Endothelial cell of umbilical vein (primary cell): ENCODE measurements around the gene PCSK6. TPM values are rescaled to one million over a fixed set of nuclear protein-coding genes. Genes with fewer than 3 reads are reported as not detected.

Experiments used
- BruUV-seq: library from RNA; stranded (reverse); fragments of 400-500 nt; replicated peaks from 2 replicates; lab custom pipeline; 2021; lab: Mats Ljungman, UMichigan
- CTCF ChIA-PET: fragments of 300-600, 350-600 bp; sonication (Branson Sonifier 250); formaldehyde crosslinking; loops from one replicate; lab custom pipeline; 2021; ENCODE audit warnings: antibody characterized with exemption, inconsistent platforms; lab: Charles Lee
- POLR2A ChIA-PET: fragments of 300-600, 350-600 bp; sonication (Branson Sonifier 250); formaldehyde crosslinking; loops from one replicate; lab custom pipeline; 2021; ENCODE audit warnings: antibody characterized with exemption, inconsistent platforms; lab: Charles Lee
- DNase-seq: peaks from one replicate; pipeline ENCODE4 v3.0.0-alpha.2; 2011; ENCODE audit warnings: low read depth, low spot score
- FAIRE-seq: peaks from 2 replicates; lab custom pipeline; 2011; peaks lifted over from hg19 to GRCh38; lab: Jason Lieb, UNC
- H2AFZ ChIP-seq: 2 replicates; pipeline ENCODE4 v1.6.0; 2012; ENCODE audit warnings: low read depth, low read length, control low read depth, inconsistent platforms
- H3K27ac ChIP-seq: 2 replicates; pipeline ENCODE4 v1.5.1; 2011; ENCODE audit warnings: low read depth, mild to moderate bottlenecking, control low read depth, low read length, moderate library complexity; ENCODE audit not compliant: insufficient read depth
- H3K27me3 ChIP-seq, 2 experiments: 2 replicates each; pipeline versions ENCODE4 v1.6.0 to v1.6.1; 2011; ENCODE audit warnings: low read length in 2 of 2, mixed read lengths in 1 of 2; ENCODE audit not compliant: control insufficient read depth in 2 of 2, insufficient read depth in 2 of 2
- H3K36me3 ChIP-seq, 2 experiments: 2 replicates in 1 of 2; 3 replicates in 1 of 2; pipeline ENCODE4 v1.5.1; 2011; ENCODE audit warnings: low read length in 2 of 2, mild to moderate bottlenecking in 1 of 2, moderate library complexity in 1 of 2; ENCODE audit not compliant: control insufficient read depth in 2 of 2, insufficient read depth in 2 of 2; ENCODE audit errors: extremely low read depth in 1 of 2
- H3K4me1 ChIP-seq: 3 replicates; pipeline ENCODE4 v1.5.1; 2011; ENCODE audit warnings: mild to moderate bottlenecking, low read length; ENCODE audit not compliant: control insufficient read depth, insufficient read depth; ENCODE audit errors: extremely low read depth
- H3K4me2 ChIP-seq: 2 replicates; pipeline ENCODE4 v1.6.1; 2011; ENCODE audit warnings: low read length, control low read depth, mixed read lengths; ENCODE audit not compliant: insufficient read depth
- H3K4me3 ChIP-seq, 3 experiments: fragments of 200-600 bp in 1 of 3; sonication (generic), shearing (Covaris generic) in 1 of 3; replicated peaks in 1 of 3; 2 replicates each; pipeline ENCODE4 v1.5.1; 2011 to 2016; ENCODE audit warnings: control low read depth in 3 of 3, low read length in 3 of 3, mild to moderate bottlenecking in 2 of 3, inconsistent platforms in 1 of 3, low read depth in 1 of 3, moderate library complexity in 1 of 3; ENCODE audit not compliant: insufficient read depth in 1 of 3
- H3K79me2 ChIP-seq: 2 replicates; pipeline ENCODE4 v1.6.0; 2012; ENCODE audit warnings: low read length, inconsistent platforms; ENCODE audit not compliant: control insufficient read depth, insufficient read depth
- H3K9ac ChIP-seq: replicated peaks from 2 replicates; pipeline ENCODE3; 2011; ENCODE audit warnings: low read length, control low read depth; ENCODE audit not compliant: insufficient read depth; ENCODE audit errors: extremely low read depth
- H3K9me1 ChIP-seq: replicated peaks from 3 replicates; pipeline ENCODE4 v1.6.0; 2011; ENCODE audit warnings: mild to moderate bottlenecking, low read length; ENCODE audit not compliant: control insufficient read depth, insufficient read depth; ENCODE audit errors: extremely low read depth
- H3K9me3 ChIP-seq: replicated peaks from 2 replicates; pipeline ENCODE4 v1.5.1; 2012; ENCODE audit warnings: low read length, inconsistent platforms; ENCODE audit not compliant: control insufficient read depth, insufficient read depth
- H4K20me1 ChIP-seq: replicated peaks from 2 replicates; pipeline ENCODE3; 2011; ENCODE audit warnings: mild to moderate bottlenecking, low read length; ENCODE audit not compliant: control insufficient read depth, insufficient read depth; ENCODE audit errors: extremely low read depth
- EZH2 ChIP-seq: IDR thresholded peaks from 2 replicates; pipeline ENCODE4 v1.6.1; 2012; ENCODE audit warnings: borderline replicate concordance, low read depth, mild to moderate bottlenecking, moderate library complexity, low read length, inconsistent platforms; ENCODE audit not compliant: severe bottlenecking
- FOS ChIP-seq: IDR thresholded peaks from 2 replicates; pipeline ENCODE4 v1.6.1; 2011; ENCODE audit warnings: mild to moderate bottlenecking, low read length, moderate library complexity, borderline replicate concordance; ENCODE audit not compliant: insufficient read depth
- GATA2 ChIP-seq: IDR thresholded peaks from 2 replicates; pipeline ENCODE4 v1.7.0; 2011; ENCODE audit warnings: low read depth, mild to moderate bottlenecking, moderate library complexity, mixed read lengths, low read length; ENCODE audit not compliant: insufficient read length, insufficient read depth
- JUN ChIP-seq: IDR thresholded peaks from 2 replicates; pipeline ENCODE4 v1.6.1; 2011; ENCODE audit warnings: borderline replicate concordance, low read depth; ENCODE audit not compliant: insufficient read length, insufficient read depth
- MYC ChIP-seq: IDR thresholded peaks from one replicate; pipeline ENCODE4 v1.6.1; 2011; ENCODE audit warnings: mild to moderate bottlenecking, low read depth, low read length
- POLR2A ChIP-seq: IDR thresholded peaks from 2 replicates; pipeline ENCODE4 v1.6.1; 2012; ENCODE audit warnings: low read depth, mild to moderate bottlenecking, control low read depth, low read length
- POLR2AphosphoS5 ChIP-seq: IDR thresholded peaks from 2 replicates; pipeline ENCODE4 v1.6.1; 2012; ENCODE audit warnings: low read depth, mild to moderate bottlenecking, control low read depth, low read length, moderate library complexity; ENCODE audit not compliant: insufficient read depth
- dilution Hi-C: fragments of 300-500 bp; cut with MboI; formaldehyde crosslinking; loops from one replicate; pipeline ENCODE4 v1.15.0; 2019; ENCODE audit warnings: low sequenced_read_pairs; ENCODE audit not compliant: extremely low pct_ligation_motif_present
- intact Hi-C: fragments of 100-400 bp; cut with micrococcal nuclease; formaldehyde crosslinking; loops from one replicate; pipeline ENCODE4 v1.10.0; 2022
- polyA plus RNA-seq, 4 experiments: library from polyadenylated mRNA; depleted of rRNA in 3 of 4; stranded (reverse) in 3 of 4; unstranded in 1 of 4; fragments of >200 nt; gene quantifications; 2 replicates each; pipeline versions ENCODE4 v1.2.1 to v1.2.3, GENCODE V29; 2011 to 2012; ENCODE audit warnings: missing spikeins in 1 of 4
- total RNA-seq: library from RNA; stranded (reverse); gene quantifications from 2 replicates; pipeline ENCODE4 v1.2.3, GENCODE V29; 2021
- TF ChIP-seq, protein P1 (sequence below): IDR thresholded peaks from 2 replicates; pipeline ENCODE4 v1.6.1; 2011; ENCODE audit not compliant: insufficient read depth, insufficient read length
- TF ChIP-seq, protein P2 (sequence below), 2 donors: IDR thresholded peaks; 1 replicate in 1 of 2; 2 replicates in 1 of 2; pipeline ENCODE4 v1.5.1; 2011; ENCODE audit warnings: low read length in 2 of 2, mild to moderate bottlenecking in 2 of 2, moderate library complexity in 2 of 2, control low read depth in 1 of 2, inconsistent platforms in 1 of 2, low read depth in 1 of 2; ENCODE audit not compliant: insufficient read depth in 1 of 2; ENCODE audit errors: extremely low read depth in 1 of 2

PCSK6 gene
- total and polyA plus RNA-seq, 2 donors (not counting 3 experiments of a cell fraction or from before 2014, with no cell fraction given), result 0.18 to 0.69 TPM

DNA sequence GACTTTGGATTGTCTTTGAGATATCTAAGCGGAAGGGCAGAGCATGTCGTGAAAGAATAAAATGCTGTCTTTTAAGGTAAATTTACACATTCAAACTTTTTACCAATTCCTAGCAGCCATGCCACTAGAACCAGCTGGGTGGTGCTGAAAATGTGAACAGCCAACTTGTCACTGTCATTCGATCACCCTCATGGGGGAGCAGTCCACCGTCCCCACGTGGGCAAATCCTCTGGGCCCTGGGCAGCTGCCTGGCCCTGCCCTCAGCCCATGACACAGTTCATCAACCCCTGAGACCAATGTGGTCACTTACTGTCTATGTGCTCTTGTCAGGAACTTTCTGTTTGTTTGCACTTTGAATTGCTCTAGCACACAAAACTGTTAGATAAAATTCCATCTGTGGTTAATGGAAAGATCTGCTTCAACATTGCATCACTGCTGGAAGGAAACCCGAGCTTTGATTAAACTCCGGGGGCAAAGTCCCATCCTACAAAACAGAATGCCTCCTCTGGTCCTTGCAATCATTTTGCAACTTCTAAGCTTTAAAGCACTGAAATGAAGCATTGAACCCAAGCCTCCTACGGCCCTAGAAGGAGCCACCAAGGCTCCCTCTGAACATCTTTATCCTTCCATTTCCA lies 50.1 kb downstream of the PCSK6 start:
- Histone ChIP-seq H2AFZ (no peak overlapping the region), H4K20me1 (no peaks in the 10 kb centered on the region), H3K27ac (no peak overlapping the region), H3K9me1 (no peaks in the 10 kb centered on the region), H3K4me2 (no peak overlapping the region), H3K27me3 (peaks cover 7 to 8% of the 10 kb centered on the region in 2 experiments), H3K79me2 (no peaks in the 10 kb centered on the region), H3K36me3 (no peaks in the 10 kb centered on the region), H3K4me1 (no peaks in the 10 kb centered on the region), H3K9ac (no peak overlapping the region), H3K9me3 (no peaks in the 10 kb centered on the region), H3K4me3 (no peak overlapping the region)
- CTCF ChIA-PET, result interaction anchor here (1.1 kb wide), 1 partner anchor 10 kb away, joined by 3 read pairs; no protein-coding TSS in a partner anchor
- FAIRE-seq (no peak), DNase-seq (no peak)
- no TSS peak for BruUV-seq
- intact Hi-C loops, result no loop called here
- TF ChIP-seq, protein P1, sequence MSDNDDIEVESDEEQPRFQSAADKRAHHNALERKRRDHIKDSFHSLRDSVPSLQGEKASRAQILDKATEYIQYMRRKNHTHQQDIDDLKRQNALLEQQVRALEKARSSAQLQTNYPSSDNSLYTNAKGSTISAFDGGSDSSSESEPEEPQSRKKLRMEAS, result no peak
- TF ChIP-seq, protein P2, sequence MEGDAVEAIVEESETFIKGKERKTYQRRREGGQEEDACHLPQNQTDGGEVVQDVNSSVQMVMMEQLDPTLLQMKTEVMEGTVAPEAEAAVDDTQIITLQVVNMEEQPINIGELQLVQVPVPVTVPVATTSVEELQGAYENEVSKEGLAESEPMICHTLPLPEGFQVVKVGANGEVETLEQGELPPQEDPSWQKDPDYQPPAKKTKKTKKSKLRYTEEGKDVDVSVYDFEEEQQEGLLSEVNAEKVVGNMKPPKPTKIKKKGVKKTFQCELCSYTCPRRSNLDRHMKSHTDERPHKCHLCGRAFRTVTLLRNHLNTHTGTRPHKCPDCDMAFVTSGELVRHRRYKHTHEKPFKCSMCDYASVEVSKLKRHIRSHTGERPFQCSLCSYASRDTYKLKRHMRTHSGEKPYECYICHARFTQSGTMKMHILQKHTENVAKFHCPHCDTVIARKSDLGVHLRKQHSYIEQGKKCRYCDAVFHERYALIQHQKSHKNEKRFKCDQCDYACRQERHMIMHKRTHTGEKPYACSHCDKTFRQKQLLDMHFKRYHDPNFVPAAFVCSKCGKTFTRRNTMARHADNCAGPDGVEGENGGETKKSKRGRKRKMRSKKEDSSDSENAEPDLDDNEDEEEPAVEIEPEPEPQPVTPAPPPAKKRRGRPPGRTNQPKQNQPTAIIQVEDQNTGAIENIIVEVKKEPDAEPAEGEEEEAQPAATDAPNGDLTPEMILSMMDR (IDR thresholded peaks at IDR 0.05; ENCODE audit: extremely low read depth in 1 of 2, insufficient read depth in 1 of 2, low read depth in 1 of 2, low read length in 2 of 2), result no peak
- no peak for TF ChIP-seq MYC
- TF ChIP-seq JUN, result no peak
- TF ChIP-seq FOS, result no peak
- no peak for TF ChIP-seq EZH2
- no peak for TF ChIP-seq POLR2AphosphoS5
- no peak for TF ChIP-seq POLR2A
- no peak for TF ChIP-seq GATA2
- POLR2A ChIA-PET, result no interaction called here
- dilution Hi-C loops, result no loop called here
